Activated T-helper 2 cell treated with anti-CD3 and anti-CD28 coated beads, Interferon-gamma antibody, Interleukin-2, Interleukin-4, amounts not matched to agents 10 μg/mL and 5 μg/mL and 100 μg/mL, durations not matched to agents 14 hours and 24 hours and 36 hours (primary cell): ENCODE data around the gene E4F1. TPM values are rescaled to one million over a fixed set of nuclear protein-coding genes. Genes with fewer than 3 reads are reported as not detected.

Source experiments
- DNase-seq: peaks from one replicate; pipeline ENCODE4 v3.0.0; 2021; ENCODE audit warnings: low spot score
- H3K27ac Mint-ChIP-seq: one replicate; pipeline ENCODE4 v1.8.0; 2021; ENCODE audit warnings: mixed read lengths
- H3K27me3 Mint-ChIP-seq: one replicate; pipeline ENCODE4 v1.8.0; 2021; ENCODE audit warnings: low read depth, mixed read lengths
- H3K36me3 Mint-ChIP-seq: one replicate; pipeline ENCODE4 v1.8.0; 2021; ENCODE audit warnings: low read depth, mixed read lengths
- H3K4me1 Mint-ChIP-seq: one replicate; pipeline ENCODE4 v1.8.0; 2021; ENCODE audit warnings: low read depth, mixed read lengths
- H3K4me3 Mint-ChIP-seq: one replicate; pipeline ENCODE4 v1.8.0; 2021; ENCODE audit warnings: low read depth, mild to moderate bottlenecking, moderate library complexity, mixed read lengths
- H3K9me3 Mint-ChIP-seq: one replicate; pipeline ENCODE4 v1.8.0; 2021; ENCODE audit warnings: mixed read lengths
- intact Hi-C: fragments of 100-400 bp; cut with micrococcal nuclease; formaldehyde crosslinking; loops from one replicate; pipeline ENCODE4 v1.15.1; 2023
- total RNA-seq: library from RNA; stranded (reverse); gene quantifications from 2 replicates; pipeline ENCODE4 v1.2.3, GENCODE V29; 2022

The E4F1 gene
- total RNA-seq, 1 donor from 2014 or later: 29.3 TPM

- Mint-ChIP-seq H3K4me1 (peaks cover 22% of the 10 kb centered on the region), H3K4me3 (peak overlapping the region; percentile 42), H3K36me3 (peaks cover 41% of the 10 kb centered on the region), H3K27me3 (no peaks in the 10 kb centered on the region), H3K27ac (peak overlapping the region; percentile 2), H3K9me3 (no peaks in the 10 kb centered on the region)
- DNase-seq: no peak
- intact Hi-C loops: no loop called here
Observed at GRCh38 chr16:2211923-2212347, 11.5 kb upstream of the E4F1 start.

GRCh38 chr16:2212362-2213324, 10.7 kb upstream of the E4F1 start:
- Mint-ChIP-seq H3K4me1 (peaks cover 18% of the 10 kb centered on the region), H3K27me3 (no peaks in the 10 kb centered on the region), H3K36me3 (peaks cover 34% of the 10 kb centered on the region), H3K9me3 (no peaks in the 10 kb centered on the region), H3K4me3 (peak overlapping the region; percentile 80), H3K27ac (peak overlapping the region; percentile 2)
- no peak for DNase-seq
- intact Hi-C loops: no loop called here

GRCh38 chr16:2213817-2214718, 9.3 kb upstream of the E4F1 start:
- peaks cover 21% of the 10 kb centered on the region for H3K36me3 Mint-ChIP-seq
- H3K9me3 Mint-ChIP-seq: no peaks in the 10 kb centered on the region
- peak overlapping the region; percentile 51 for H3K27ac Mint-ChIP-seq
- peaks cover 16% of the 10 kb centered on the region for H3K4me1 Mint-ChIP-seq
- intact Hi-C loops: loop anchor here (2.0 kb wide), 1 partner anchor 59 kb away; the partner anchor contains the start of gene TRAF7
- H3K4me3 Mint-ChIP-seq: peak overlapping the region; percentile 80
- no peaks in the 10 kb centered on the region for H3K27me3 Mint-ChIP-seq
- DNase-seq: no peak

GRCh38 chr16:2214719-2214968, 8.7 kb upstream of the E4F1 start, which contains the start of gene PGP:
Gene PGP, minus strand, starts transcription at chr16:2214840. Its CDS starts 63 bp downstream, at chr16:2214777.
- intact Hi-C loops: loop anchor here (2.0 kb wide), 1 partner anchor 60 kb away; the partner anchor contains the start of gene TRAF7
- H3K4me1 Mint-ChIP-seq: peaks cover 16% of the 10 kb centered on the region
- peak within 1 kb of the TSS; percentile 95 for H3K27ac Mint-ChIP-seq
- peak within 1 kb of the TSS; percentile 89 for H3K4me3 Mint-ChIP-seq
- no peaks in the 10 kb centered on the region for H3K9me3 Mint-ChIP-seq
- no peak for DNase-seq
- H3K36me3 Mint-ChIP-seq: peaks cover 21% of the 10 kb centered on the region
- no peaks in the 10 kb centered on the region for H3K27me3 Mint-ChIP-seq

- Mint-ChIP-seq H3K27me3 (no peaks in the 10 kb centered on the region), H3K9me3 (no peaks in the 10 kb centered on the region), H3K4me3 (peak overlapping the region; percentile 89), H3K36me3 (peaks cover 21% of the 10 kb centered on the region), H3K4me1 (peaks cover 16% of the 10 kb centered on the region), H3K27ac (peak overlapping the region; percentile 63)
- intact Hi-C loops: no loop called here
- DNase-seq: no peak
Observed at GRCh38 chr16:2216330-2216729, 7.1 kb upstream of the E4F1 start.

- peak; percentile 26 for DNase-seq
- Mint-ChIP-seq H3K36me3 (peaks cover 5% of the 10 kb centered on the region), H3K27ac (peak overlapping the region; percentile 68)
Observed at GRCh38 chr16:2223942-2224486, 623 bp downstream of the E4F1 start.

GRCh38 chr16:2226245-2226793, 2.9 kb downstream of the E4F1 start:
- no peaks in the 10 kb centered on the region for H3K27me3 Mint-ChIP-seq
- no peak overlapping the region for H3K27ac Mint-ChIP-seq

More at GRCh38 chr16:2223942-2224486, 623 bp downstream of the E4F1 start:
- peaks cover 8% of the 10 kb centered on the region for H3K4me1 Mint-ChIP-seq
- intact Hi-C loops: loop anchor here (1.0 to 2.0 kb wide), 4 partner anchors 9 to 289 kb away; partner anchors contain the start of genes ATP6V0C, MLST8 and RNPS1
- H3K9me3 Mint-ChIP-seq: no peaks in the 10 kb centered on the region
- no peaks in the 10 kb centered on the region for H3K27me3 Mint-ChIP-seq
- peak overlapping the region; percentile 82 for H3K4me3 Mint-ChIP-seq

GRCh38 chr16:2226918-2227317, 3.5 kb downstream of the E4F1 start:
- Mint-ChIP-seq H3K4me1 (peaks cover 8% of the 10 kb centered on the region), H3K9me3 (no peaks in the 10 kb centered on the region), H3K27ac (no peak overlapping the region), H3K27me3 (no peaks in the 10 kb centered on the region), H3K4me3 (no peak overlapping the region), H3K36me3 (peaks cover 17% of the 10 kb centered on the region)
- no peak for DNase-seq
- intact Hi-C loops: no loop called here

More at GRCh38 chr16:2226245-2226793, 2.9 kb downstream of the E4F1 start:
- no peak for DNase-seq
- intact Hi-C loops: no loop called here
- Mint-ChIP-seq H3K9me3 (no peaks in the 10 kb centered on the region), H3K4me3 (peak overlapping the region; percentile 56), H3K36me3 (peaks cover 17% of the 10 kb centered on the region), H3K4me1 (peaks cover 8% of the 10 kb centered on the region)

GRCh38 chr16:2228161-2228824, 4.9 kb downstream of the E4F1 start:
- H3K36me3 Mint-ChIP-seq: peaks cover 17% of the 10 kb centered on the region
- intact Hi-C loops: no loop called here

GRCh38 chr16:2229091-2229490, 5.7 kb downstream of the E4F1 start:
- H3K27ac Mint-ChIP-seq: no peak overlapping the region
- peaks cover 8% of the 10 kb centered on the region for H3K4me1 Mint-ChIP-seq
- peaks cover 17% of the 10 kb centered on the region for H3K36me3 Mint-ChIP-seq
- no peaks in the 10 kb centered on the region for H3K27me3 Mint-ChIP-seq
- intact Hi-C loops: no loop called here
- no peaks in the 10 kb centered on the region for H3K9me3 Mint-ChIP-seq
- no peak overlapping the region for H3K4me3 Mint-ChIP-seq
- no peak for DNase-seq

More at GRCh38 chr16:2228161-2228824, 4.9 kb downstream of the E4F1 start:
- DNase-seq: no peak
- Mint-ChIP-seq H3K4me3 (no peak overlapping the region), H3K9me3 (no peaks in the 10 kb centered on the region), H3K4me1 (peaks cover 8% of the 10 kb centered on the region), H3K27ac (no peak overlapping the region), H3K27me3 (no peaks in the 10 kb centered on the region)

GRCh38 chr16:2229632-2230250, 6.3 kb downstream of the E4F1 start:
- no peaks in the 10 kb centered on the region for H3K27me3 Mint-ChIP-seq
- no peak overlapping the region for H3K27ac Mint-ChIP-seq
- no peaks in the 10 kb centered on the region for H3K9me3 Mint-ChIP-seq
- intact Hi-C loops: no loop called here
- no peak for DNase-seq
- no peak overlapping the region for H3K4me3 Mint-ChIP-seq
- H3K4me1 Mint-ChIP-seq: peaks cover 5% of the 10 kb centered on the region
- H3K36me3 Mint-ChIP-seq: peaks cover 19% of the 10 kb centered on the region
